Panc1 (cell line): ENCODE measurements around the gene IGFL4. TPM values are rescaled to one million over a fixed set of nuclear protein-coding genes. Genes with fewer than 3 reads are reported as not detected.

ENCODE experiments used
- ATAC-seq: fragments of 200-7000 bp; cut with Tn5 transposase; 2 replicates; pipeline ENCODE4 v1.9.1; 2020; ENCODE audit warnings: mild to moderate bottlenecking, moderate library complexity
- BruUV-seq: library from RNA; stranded (reverse); fragments of 400-500 nt; replicated peaks from 2 replicates; lab custom pipeline; 2021; lab: Mats Ljungman, UMichigan
- CTCF ChIA-PET: fragments of 300-600 bp; sonication (Branson Sonifier 250); formaldehyde crosslinking; loops from one replicate; lab custom pipeline; 2022; ENCODE audit warnings: antibody characterized with exemption; lab: Charles Lee
- POLR2A ChIA-PET: fragments of 300-600 bp; sonication (Branson Sonifier 250); formaldehyde crosslinking; loops from one replicate; lab custom pipeline; 2022; ENCODE audit warnings: antibody characterized with exemption; lab: Charles Lee
- DNase-seq: peaks from one replicate; pipeline ENCODE4 v3.0.0-alpha.2; 2010; ENCODE audit warnings: low read depth, low spot score
- H3K27ac ChIP-seq: 2 replicates; pipeline ENCODE4 v1.5.1; 2011; ENCODE audit warnings: mild to moderate bottlenecking, low read length, inconsistent platforms
- H3K27me3 ChIP-seq: fragments of 200-500 bp; sonication (Bioruptor generic); 2 replicates; pipeline ENCODE4 v1.6.0; 2014; ENCODE audit warnings: low read length, inconsistent platforms; ENCODE audit not compliant: control insufficient read depth, insufficient read depth
- H3K36me3 ChIP-seq: fragments of 200-500 bp; sonication (Bioruptor generic); 2 replicates; pipeline ENCODE4 v1.5.1; 2014; ENCODE audit warnings: inconsistent platforms, mild to moderate bottlenecking, low read length, moderate library complexity; ENCODE audit not compliant: control insufficient read depth, insufficient read depth
- H3K4me1 ChIP-seq: 2 replicates; pipeline ENCODE4 v1.5.1; 2011; ENCODE audit warnings: inconsistent platforms, mild to moderate bottlenecking, low read length, moderate library complexity; ENCODE audit not compliant: control insufficient read depth, insufficient read depth
- H3K4me3 ChIP-seq, 2 experiments: 2 replicates each; pipeline ENCODE4 v1.5.1; 2011 to 2012; ENCODE audit warnings: low read depth in 2 of 2, low read length in 2 of 2, mild to moderate bottlenecking in 2 of 2, inconsistent platforms in 1 of 2, moderate library complexity in 1 of 2
- H3K9me3 ChIP-seq: fragments of 200-500 bp; sonication (Bioruptor generic); 2 replicates; pipeline ENCODE4 v1.5.1; 2014; ENCODE audit warnings: low read depth, mild to moderate bottlenecking, inconsistent platforms, low read length, moderate library complexity; ENCODE audit not compliant: control insufficient read depth, insufficient read depth
- POLR2AphosphoS5 ChIP-seq: IDR thresholded peaks from 2 replicates; pipeline ENCODE4 v1.6.1; 2012; ENCODE audit warnings: mild to moderate bottlenecking, low read depth, low read length, moderate library complexity
- REST ChIP-seq, 2 experiments: IDR thresholded peaks; 2 replicates each; pipeline ENCODE4 v1.6.1; 2011 to 2012; ENCODE audit warnings: low read depth in 2 of 2, control low read depth in 1 of 2, low read length in 1 of 2, mild to moderate bottlenecking in 1 of 2, moderate library complexity in 1 of 2; ENCODE audit not compliant: insufficient read depth in 1 of 2
- SIN3A ChIP-seq: IDR thresholded peaks from 2 replicates; pipeline ENCODE4 v1.6.1; 2012; ENCODE audit warnings: low read depth, mild to moderate bottlenecking, low read length, moderate library complexity, borderline replicate concordance; ENCODE audit not compliant: insufficient read depth
- TCF7L2 ChIP-seq: IDR thresholded peaks from 2 replicates; pipeline ENCODE4 v1.6.1; 2011; ENCODE audit warnings: mild to moderate bottlenecking, low read depth, low read length, inconsistent platforms
- in situ Hi-C: cut with HindIII; loops from 2 replicates; pipeline ENCODE4 v1.10.0; 2016; ENCODE audit warnings: low sequenced_read_pairs, low pct_unique_long_range_greater_than_20kb
- intact Hi-C: fragments of 100-400 bp; cut with micrococcal nuclease; formaldehyde crosslinking; loops from one replicate; pipeline ENCODE4 v1.10.0; 2022; ENCODE audit not compliant: unreplicated experiment
- total RNA-seq: library from RNA; stranded (reverse); gene quantifications from one replicate; pipeline ENCODE4 v1.2.1, GENCODE V29; 2021; ENCODE audit not compliant: unreplicated experiment
- TF ChIP-seq, protein P1 (sequence below): fragments of 450-650 bp; IDR thresholded peaks from 2 replicates; pipeline ENCODE4 v1.5.1; 2017; ENCODE audit warnings: mild to moderate bottlenecking

The IGFL4 gene
- total RNA-seq, 1 experiment from 2014 or later = 0.39 TPM

GRCh38 chr19:45994456-45994997, 46.3 kb downstream of the IGFL4 start:
- ChIA-PET POLR2A (interaction anchor here (0.6 kb wide), 1 partner anchor 813 kb away, joined by 3 read pairs; no protein-coding TSS in a partner anchor), CTCF (no interaction called here)
- intact Hi-C loops = no loop called here
- TF ChIP-seq POLR2AphosphoS5 = no peak
- TF ChIP-seq TCF7L2 = no peak
- no peak for TF ChIP-seq REST (IDR thresholded peaks at IDR 0.05; ENCODE audit: insufficient read depth in 1 of 2, low read depth in 2 of 2, low read length in 1 of 2)
- no peak for TF ChIP-seq SIN3A
- TF ChIP-seq, protein P1, sequence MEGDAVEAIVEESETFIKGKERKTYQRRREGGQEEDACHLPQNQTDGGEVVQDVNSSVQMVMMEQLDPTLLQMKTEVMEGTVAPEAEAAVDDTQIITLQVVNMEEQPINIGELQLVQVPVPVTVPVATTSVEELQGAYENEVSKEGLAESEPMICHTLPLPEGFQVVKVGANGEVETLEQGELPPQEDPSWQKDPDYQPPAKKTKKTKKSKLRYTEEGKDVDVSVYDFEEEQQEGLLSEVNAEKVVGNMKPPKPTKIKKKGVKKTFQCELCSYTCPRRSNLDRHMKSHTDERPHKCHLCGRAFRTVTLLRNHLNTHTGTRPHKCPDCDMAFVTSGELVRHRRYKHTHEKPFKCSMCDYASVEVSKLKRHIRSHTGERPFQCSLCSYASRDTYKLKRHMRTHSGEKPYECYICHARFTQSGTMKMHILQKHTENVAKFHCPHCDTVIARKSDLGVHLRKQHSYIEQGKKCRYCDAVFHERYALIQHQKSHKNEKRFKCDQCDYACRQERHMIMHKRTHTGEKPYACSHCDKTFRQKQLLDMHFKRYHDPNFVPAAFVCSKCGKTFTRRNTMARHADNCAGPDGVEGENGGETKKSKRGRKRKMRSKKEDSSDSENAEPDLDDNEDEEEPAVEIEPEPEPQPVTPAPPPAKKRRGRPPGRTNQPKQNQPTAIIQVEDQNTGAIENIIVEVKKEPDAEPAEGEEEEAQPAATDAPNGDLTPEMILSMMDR = no peak
- no peak for DNase-seq
- H3K4me1 ChIP-seq = peaks cover 8% of the 10 kb centered on the region
- in situ Hi-C loops = no loop called here
- no peaks in the 10 kb centered on the region for H3K9me3 ChIP-seq
- peak; percentile 33 for ATAC-seq
- H3K36me3 ChIP-seq = peaks cover 3% of the 10 kb centered on the region; the same call in 1 of the 2 replicates
- H3K4me3 ChIP-seq = peak overlapping the region; percentile 59 to 63
- peak overlapping the region; percentile 87 for H3K27ac ChIP-seq
- no peaks in the 10 kb centered on the region for H3K27me3 ChIP-seq
- no TSS peak for BruUV-seq

DNA sequence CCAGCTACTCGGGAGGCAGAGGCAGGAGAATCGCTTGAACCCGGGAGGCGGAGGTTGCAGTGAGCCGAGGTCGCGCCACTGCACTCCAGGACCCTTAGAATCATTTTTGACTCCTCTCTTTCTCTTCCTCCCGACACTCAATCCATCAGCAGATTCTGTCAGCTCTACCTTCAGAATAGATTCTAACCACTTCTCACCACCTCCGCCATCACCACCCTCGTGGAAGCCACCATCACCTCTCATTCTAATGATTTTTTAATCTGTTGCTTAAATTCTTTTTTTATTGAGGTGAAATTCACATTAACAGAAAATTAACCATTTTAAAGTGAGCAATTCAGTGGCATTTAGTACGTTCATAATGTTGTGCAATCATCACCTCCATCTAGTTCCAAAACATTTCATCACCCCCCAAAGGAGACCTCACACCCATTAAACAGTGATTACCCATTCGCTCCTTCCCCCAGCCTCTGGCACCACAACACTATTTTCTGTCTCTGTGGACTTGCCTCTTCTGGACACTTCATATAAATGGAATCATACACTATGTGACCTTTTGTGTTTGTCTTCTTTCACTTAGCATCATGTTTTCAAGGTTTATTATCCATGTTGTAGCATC, 50.6 kb downstream of the IGFL4 start:
- in situ Hi-C loops = no loop called here
- ChIA-PET CTCF (no interaction called here), POLR2A (no interaction called here)
- DNase-seq (no peak), ATAC-seq (no peak)
- intact Hi-C loops = no loop called here
- H3K27ac ChIP-seq = no peak overlapping the region
- H3K4me1 ChIP-seq = peaks cover 4% of the 10 kb centered on the region; the same call in 1 of the 2 replicates
- H3K27me3 ChIP-seq = no peaks in the 10 kb centered on the region
- BruUV-seq = no TSS peak
- H3K36me3 ChIP-seq = no peaks in the 10 kb centered on the region
- no peak for TF ChIP-seq SIN3A
- TF ChIP-seq POLR2AphosphoS5 = no peak
- TF ChIP-seq REST (IDR thresholded peaks at IDR 0.05; ENCODE audit: insufficient read depth in 1 of 2, low read depth in 2 of 2, low read length in 1 of 2) = no peak
- TF ChIP-seq, protein P1 = no peak
- TF ChIP-seq TCF7L2 = no peak
- no peaks in the 10 kb centered on the region for H3K9me3 ChIP-seq
- no peak overlapping the region for H3K4me3 ChIP-seq
